K562 (cell line): ENCODE data around the gene PKD1. TPM values are rescaled to one million over a fixed set of nuclear protein-coding genes. Genes with fewer than 3 reads are reported as not detected.
"Not testable (repeated sequence)": the region's sequence is repeated elsewhere in the genome, so short reads cannot be mapped to it uniquely, and the experiment has no call there.

Experiments used
- ATAC-seq: fragments of 200-7000 bp; cut with Tn5 transposase; 3 replicates; pipeline ENCODE4 v1.9.1; 2020; ENCODE audit warnings: moderate library complexity
- BruUV-seq: library from RNA; stranded (reverse); fragments of 400-500 nt; replicated peaks from 2 replicates; lab custom pipeline; 2021; lab: Mats Ljungman, UMichigan
- CTCF ChIA-PET: fragments of 300-600 bp; formaldehyde crosslinking; extraction: SDS; loops from one replicate; lab custom pipeline; 2021; ENCODE audit warnings: low intra/inter-chr PET ratio; lab: Yijun Ruan, JAX
- POLR2A ChIA-PET: fragments of 300-600, 350-650 bp; sonication (Branson Sonifier 250); formaldehyde crosslinking; extraction: SDS; loops from one replicate; lab custom pipeline; 2021; ENCODE audit warnings: antibody characterized with exemption, inconsistent platforms; lab: Yijun Ruan, JAX
- DNase-seq, 4 experiments: peaks; one replicate each; pipeline versions ENCODE4 v3.0.0 to v3.0.0-alpha.2; 2011 to 2018; ENCODE audit warnings: low spot score in 3 of 4, mixed read lengths in 3 of 4; ENCODE audit errors: extremely low read depth in 1 of 4
- FAIRE-seq: peaks from 2 replicates; lab custom pipeline; 2011; peaks lifted over from hg19 to GRCh38; lab: Jason Lieb, UNC
- H2AFZ ChIP-seq: 2 replicates; pipeline ENCODE4 v1.6.0; 2011; ENCODE audit warnings: low read depth, low read length, control low read depth, inconsistent platforms
- H3K27ac ChIP-seq: fragments of 200-600 bp; 3 replicates; pipeline ENCODE4 v1.8.0; 2011; ENCODE audit warnings: low read depth, mild to moderate bottlenecking, control low read depth, inconsistent platforms, low read length, moderate library complexity, mixed read lengths; ENCODE audit errors: extremely low read depth
- H3K27me3 ChIP-seq, 2 experiments: fragments of 300-600 bp in 1 of 2; 2 replicates in 1 of 2; 3 replicates in 1 of 2; pipeline versions ENCODE4 v1.6.0 to v1.8.0; 2011; ENCODE audit warnings: inconsistent platforms in 2 of 2, low read length in 2 of 2, mild to moderate bottlenecking in 1 of 2, mixed read lengths in 1 of 2, moderate library complexity in 1 of 2; ENCODE audit not compliant: control insufficient read depth in 2 of 2, insufficient read depth in 2 of 2
- H3K36me3 ChIP-seq: fragments of 300-600 bp; 3 replicates; pipeline ENCODE4 v1.8.0; 2011; ENCODE audit warnings: mild to moderate bottlenecking, low read length, inconsistent platforms; ENCODE audit not compliant: control insufficient read depth, insufficient read depth
- H3K4me1 ChIP-seq, 2 experiments: fragments of 200-600 bp in 1 of 2; replicated peaks in 1 of 2; 2 replicates in 1 of 2; 3 replicates in 1 of 2; pipeline versions ENCODE4 v1.5.1 to v1.8.0; 2011; ENCODE audit warnings: inconsistent platforms in 2 of 2, low read length in 2 of 2, mild to moderate bottlenecking in 1 of 2, mixed read lengths in 1 of 2, moderate library complexity in 1 of 2; ENCODE audit not compliant: control insufficient read depth in 2 of 2, insufficient read depth in 2 of 2
- H3K4me2 ChIP-seq: 2 replicates; pipeline ENCODE4 v1.6.1; 2011; ENCODE audit warnings: low read length, control low read depth, inconsistent platforms, mixed read lengths; ENCODE audit not compliant: insufficient read depth
- H3K4me3 ChIP-seq: fragments of 200-600 bp; sonication (generic), shearing (Covaris generic); 2 replicates; pipeline ENCODE4 v1.5.1; 2016; ENCODE audit warnings: control low read depth, inconsistent platforms
- H3K79me2 ChIP-seq: fragments of 200-600 bp; 3 replicates; pipeline ENCODE4 v1.8.0; 2011; ENCODE audit warnings: low read length, inconsistent platforms; ENCODE audit not compliant: control insufficient read depth, insufficient read depth
- H3K9ac ChIP-seq, 2 experiments: 2 replicates each; pipeline versions ENCODE4 v1.6.0 to v1.6.1; 2011; ENCODE audit warnings: low read depth in 2 of 2, low read length in 2 of 2, control low read depth in 1 of 2, inconsistent platforms in 1 of 2, mild to moderate bottlenecking in 1 of 2, mixed read lengths in 1 of 2; ENCODE audit not compliant: insufficient read depth in 1 of 2
- H3K9me1 ChIP-seq: one replicate; pipeline ENCODE4 v1.6.0; 2011; ENCODE audit warnings: inconsistent platforms, mild to moderate bottlenecking, low read length, moderate library complexity; ENCODE audit not compliant: control insufficient read depth, insufficient read depth
- H3K9me3 ChIP-seq: replicated peaks from 2 replicates; pipeline ENCODE4 v1.5.1; 2011; ENCODE audit warnings: low read depth, low read length, inconsistent platforms; ENCODE audit not compliant: control insufficient read depth, insufficient read depth
- H4K20me1 ChIP-seq: replicated peaks from 2 replicates; pipeline ENCODE4 v1.6.1; 2011; ENCODE audit warnings: low read length, inconsistent platforms, mixed read lengths; ENCODE audit not compliant: control insufficient read depth, insufficient read depth
- WGBS: fragments of 100-300 bp; shearing (Covaris generic); methylation state at CpG from one replicate; pipeline ENCODE4 v1.1.6; 2016; ENCODE audit warnings: low coverage, mixed read lengths; ENCODE audit not compliant: insufficient coverage; ENCODE audit errors: missing lambda C conversion rate; 5-methylcytosine and 5-hydroxymethylcytosine counted together
- in situ Hi-C: fragments of 300-500 bp; cut with MboI; formaldehyde crosslinking; loops from 4 replicates; pipeline ENCODE4 v1.15.0; 2018; ENCODE audit warnings: inconsistent platforms, mixed read lengths
- intact Hi-C: fragments of 100-400 bp; cut with micrococcal nuclease; formaldehyde crosslinking; loops from 2 replicates; pipeline ENCODE4 v1.14.2; 2022
- polyA plus RNA-seq, 8 experiments: library from polyadenylated mRNA; depleted of rRNA in 4 of 8; stranded (reverse) in 5 of 8; unstranded in 3 of 8; fragments of >200 nt; fragmentation: Nextera tagmentation in 2 of 8; fragmentation: Illumina TruSeq in 1 of 8; extraction: Ambion mirVana in 2 of 8; extraction: Trizol in 1 of 8; gene quantifications; 2 replicates each; pipeline versions ENCODE4 v1.2.1 to v1.2.3, GENCODE V29; 2011 to 2014; ENCODE audit warnings: inconsistent platforms in 1 of 8, missing spikeins in 1 of 8
- total RNA-seq, 7 experiments: library from RNA; depleted of rRNA in 6 of 7; stranded (reverse); fragments of >200 nt in 6 of 7; fragmentation: Illumina TruSeq in 2 of 7; extraction: Trizol in 2 of 7; gene quantifications; 2 replicates each; pipeline versions ENCODE4 v1.2.1 to v1.2.3, GENCODE V29; 2011 to 2021; ENCODE audit warnings: low replicate concordance in 1 of 7

Gene PKD1
- total and polyA plus RNA-seq, 9 of the 15 experiments (the other 6 are each of a cell fraction or from before 2014, with no cell fraction given) = 0.23 to 93.5 (median 12.6) TPM

- H3K9me1 ChIP-seq, H3K79me2 ChIP-seq, H3K9me3 ChIP-seq, DNase-seq, BruUV-seq, ATAC-seq, intact Hi-C loops, H3K9ac ChIP-seq, H3K4me2 ChIP-seq, H2AFZ ChIP-seq, H3K27me3 ChIP-seq, H3K27ac ChIP-seq, H3K4me1 ChIP-seq, POLR2A ChIA-PET, CTCF ChIA-PET, H4K20me1 ChIP-seq, FAIRE-seq, in situ Hi-C loops, H3K4me3 ChIP-seq: not testable (repeated sequence)
- WGBS = 96% methylated on average over 16 of the region's 43 CpGs
- H3K36me3 ChIP-seq = peaks cover 22% of the 10 kb centered on the region; the same call in 1 of the 3 replicates
Observed at GRCh38 chr16:2110332-2111008, 25.2 kb downstream of the PKD1 start.

DNA sequence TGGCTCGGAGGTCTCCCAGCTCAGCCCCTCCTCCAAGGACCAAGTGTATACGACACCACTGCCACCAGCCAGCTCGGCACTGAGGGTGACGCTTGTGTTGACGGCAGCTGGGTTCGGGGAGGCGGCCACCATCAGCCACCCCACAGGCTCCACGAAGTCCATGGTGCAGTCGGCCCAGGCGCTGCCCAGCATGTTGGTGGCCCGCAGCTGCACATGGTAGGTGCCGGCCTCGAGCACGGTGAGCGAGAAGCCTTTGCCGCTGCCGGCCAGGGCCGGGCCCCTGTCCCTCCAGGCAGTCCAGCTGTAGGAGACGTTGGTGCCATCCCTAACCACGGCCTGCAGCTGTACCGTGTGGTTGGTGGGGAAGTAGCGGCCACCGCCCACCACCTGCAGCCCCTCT, 25.8 kb downstream of the PKD1 start:
- CTCF ChIA-PET, H3K9me3 ChIP-seq, ATAC-seq, H3K9ac ChIP-seq, in situ Hi-C loops, H3K79me2 ChIP-seq, DNase-seq, H3K4me3 ChIP-seq, H3K4me1 ChIP-seq, H4K20me1 ChIP-seq, H3K9me1 ChIP-seq, POLR2A ChIA-PET, intact Hi-C loops, H2AFZ ChIP-seq, H3K4me2 ChIP-seq, H3K27ac ChIP-seq, H3K27me3 ChIP-seq, BruUV-seq, FAIRE-seq: not testable (repeated sequence)
- H3K36me3 ChIP-seq = peaks cover 22% of the 10 kb centered on the region; the same call in 1 of the 3 replicates
- WGBS = 92% methylated on average over 8 of the region's 23 CpGs

DNA sequence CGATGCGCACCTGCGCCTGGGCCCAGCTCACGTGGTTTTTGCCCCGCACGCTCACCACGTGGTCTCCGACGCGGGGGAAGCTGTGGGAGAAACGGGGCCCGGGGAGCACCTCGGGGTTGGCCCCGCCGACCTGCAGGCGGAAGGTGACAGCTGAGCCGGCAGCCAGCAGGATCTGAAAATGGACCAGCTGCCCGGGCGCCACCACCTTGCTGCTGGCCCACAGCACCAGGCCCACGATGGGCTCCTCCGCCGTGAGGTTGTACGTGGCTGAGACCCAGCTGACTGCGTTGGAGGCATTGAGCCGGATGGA, 26.5 kb downstream of the PKD1 start:
- peaks cover 22% of the 10 kb centered on the region; the same call in 1 of the 3 replicates for H3K36me3 ChIP-seq
- H3K9ac ChIP-seq, H4K20me1 ChIP-seq, H3K27me3 ChIP-seq, H3K9me3 ChIP-seq, BruUV-seq, H3K4me3 ChIP-seq, FAIRE-seq, intact Hi-C loops, ATAC-seq, H3K79me2 ChIP-seq, POLR2A ChIA-PET, DNase-seq, CTCF ChIA-PET, H3K27ac ChIP-seq, H3K4me2 ChIP-seq, H3K9me1 ChIP-seq, in situ Hi-C loops, H3K4me1 ChIP-seq, H2AFZ ChIP-seq: not testable (repeated sequence)
- 99% methylated on average over 24 of the region's 25 CpGs for WGBS
